Kidney epithelial cell (primary cell): ENCODE measurements around the gene BICDL2. TPM values are rescaled to one million over a fixed set of nuclear protein-coding genes. Genes with fewer than 3 reads are reported as not detected.

ENCODE experiments used
- DNase-seq: peaks from one replicate; pipeline ENCODE4 v3.0.0-alpha.2; 2010; ENCODE audit warnings: low read depth
- H3K27me3 ChIP-seq: 2 replicates; pipeline ENCODE4 v1.6.0; 2011; ENCODE audit warnings: low read length; ENCODE audit not compliant: control insufficient read depth, insufficient read depth
- H3K36me3 ChIP-seq: 2 replicates; pipeline ENCODE4 v1.5.1; 2011; ENCODE audit warnings: low read length; ENCODE audit not compliant: control insufficient read depth, insufficient read depth
- H3K4me3 ChIP-seq: 2 replicates; pipeline ENCODE4 v1.5.1; 2011; ENCODE audit warnings: low read depth, mild to moderate bottlenecking, control low read depth, low read length
- total RNA-seq: library from RNA; depleted of rRNA; stranded (reverse); fragments of >200 nt; gene quantifications from 2 replicates; pipeline ENCODE4 v1.2.3, GENCODE V29; 2015
- TF ChIP-seq, protein P1 (sequence below): IDR thresholded peaks from 2 replicates; pipeline ENCODE4 v1.5.1; 2011; ENCODE audit warnings: mild to moderate bottlenecking, moderate library complexity, low read length, control low read depth, inconsistent platforms; ENCODE audit not compliant: insufficient read depth, poor library complexity, severe bottlenecking

Gene BICDL2
- total RNA-seq, 1 donor from 2014 or later, result 9.2 TPM

DNA sequence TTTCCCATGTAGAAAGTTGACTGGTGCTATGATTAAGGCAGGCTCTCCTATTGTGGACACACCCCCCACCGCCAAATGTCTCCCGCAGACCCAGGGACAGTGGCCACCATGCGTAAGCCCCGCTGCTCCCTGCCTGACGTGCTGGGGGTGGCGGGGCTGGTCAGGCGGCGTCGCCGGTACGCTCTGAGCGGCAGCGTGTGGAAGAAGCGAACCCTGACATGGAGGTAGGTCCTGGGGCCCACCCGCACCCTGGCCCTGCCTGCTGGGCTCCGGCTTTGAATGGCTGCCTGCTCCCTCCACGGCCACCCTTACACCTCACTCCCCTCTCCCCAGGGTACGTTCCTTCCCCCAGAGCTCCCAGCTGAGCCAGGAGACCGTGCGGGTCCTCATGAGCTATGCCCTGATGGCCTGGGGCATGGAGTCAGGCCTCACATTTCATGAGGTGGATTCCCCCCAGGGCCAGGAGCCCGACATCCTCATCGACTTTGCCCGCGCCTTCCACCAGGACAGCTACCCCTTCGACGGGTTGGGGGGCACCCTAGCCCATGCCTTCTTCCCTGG, 13.3 kb upstream of the BICDL2 start:
- TF ChIP-seq, protein P1, sequence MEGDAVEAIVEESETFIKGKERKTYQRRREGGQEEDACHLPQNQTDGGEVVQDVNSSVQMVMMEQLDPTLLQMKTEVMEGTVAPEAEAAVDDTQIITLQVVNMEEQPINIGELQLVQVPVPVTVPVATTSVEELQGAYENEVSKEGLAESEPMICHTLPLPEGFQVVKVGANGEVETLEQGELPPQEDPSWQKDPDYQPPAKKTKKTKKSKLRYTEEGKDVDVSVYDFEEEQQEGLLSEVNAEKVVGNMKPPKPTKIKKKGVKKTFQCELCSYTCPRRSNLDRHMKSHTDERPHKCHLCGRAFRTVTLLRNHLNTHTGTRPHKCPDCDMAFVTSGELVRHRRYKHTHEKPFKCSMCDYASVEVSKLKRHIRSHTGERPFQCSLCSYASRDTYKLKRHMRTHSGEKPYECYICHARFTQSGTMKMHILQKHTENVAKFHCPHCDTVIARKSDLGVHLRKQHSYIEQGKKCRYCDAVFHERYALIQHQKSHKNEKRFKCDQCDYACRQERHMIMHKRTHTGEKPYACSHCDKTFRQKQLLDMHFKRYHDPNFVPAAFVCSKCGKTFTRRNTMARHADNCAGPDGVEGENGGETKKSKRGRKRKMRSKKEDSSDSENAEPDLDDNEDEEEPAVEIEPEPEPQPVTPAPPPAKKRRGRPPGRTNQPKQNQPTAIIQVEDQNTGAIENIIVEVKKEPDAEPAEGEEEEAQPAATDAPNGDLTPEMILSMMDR, result no peak
- Histone ChIP-seq H3K36me3 (no peaks in the 10 kb centered on the region), H3K27me3 (peaks cover 41% of the 10 kb centered on the region), H3K4me3 (no peak overlapping the region)
- DNase-seq, result no peak

DNA sequence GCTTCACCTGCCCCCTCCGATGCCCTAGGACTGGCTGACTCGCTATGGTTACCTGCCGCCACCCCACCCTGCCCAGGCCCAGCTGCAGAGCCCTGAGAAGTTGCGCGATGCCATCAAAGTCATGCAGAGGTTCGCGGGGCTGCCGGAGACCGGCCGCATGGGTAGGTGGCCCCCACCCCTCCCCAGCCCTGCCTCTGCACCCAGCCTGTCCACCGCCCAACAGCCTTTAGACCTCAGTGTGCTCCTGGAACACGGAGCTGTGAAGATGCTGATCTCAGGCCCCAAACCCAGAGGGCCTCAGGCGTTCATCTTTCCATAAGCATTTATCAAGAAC, 10.6 kb upstream of the BICDL2 start:
- no peaks in the 10 kb centered on the region for H3K36me3 ChIP-seq
- TF ChIP-seq, protein P1, result no peak
- H3K4me3 ChIP-seq, result no peak overlapping the region
- H3K27me3 ChIP-seq, result peaks cover 46% of the 10 kb centered on the region
- DNase-seq, result no peak

DNA sequence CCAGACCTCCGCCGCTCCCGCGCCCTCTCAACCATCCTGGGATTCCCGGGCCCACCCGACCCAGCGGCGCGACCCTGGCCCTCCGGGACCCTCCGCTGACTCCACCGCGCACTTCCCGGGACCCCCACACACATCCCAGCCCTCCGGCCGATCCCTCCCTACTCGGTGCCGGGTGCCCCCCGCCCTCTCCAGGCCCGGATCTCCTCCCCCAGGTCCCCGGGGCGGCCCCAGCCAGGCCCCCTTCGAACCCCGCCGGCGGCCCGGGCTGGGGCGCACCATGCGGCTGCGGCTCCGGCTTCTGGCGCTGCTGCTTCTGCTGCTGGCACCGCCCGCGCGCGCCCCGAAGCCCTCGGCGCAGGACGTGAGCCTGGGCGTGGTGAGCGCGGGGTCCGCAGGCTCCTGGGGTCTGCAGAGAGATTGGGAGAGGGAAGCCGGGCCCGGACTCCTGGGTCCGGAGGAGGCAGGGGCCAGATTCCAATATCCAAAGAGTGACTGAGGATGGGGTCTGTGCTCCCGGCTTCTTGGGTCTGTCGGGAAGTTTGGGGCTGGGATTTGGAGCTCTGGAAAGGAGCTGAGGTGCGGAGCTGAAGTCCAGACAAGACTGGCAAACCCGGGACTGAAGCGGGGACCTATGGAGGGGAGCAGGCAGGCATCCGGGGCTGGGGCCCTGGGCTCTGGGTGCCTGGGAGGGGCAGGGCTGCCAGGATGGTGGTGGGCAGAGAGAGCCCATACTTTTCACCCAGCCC, 10.1 kb upstream of the BICDL2 start:
- TF ChIP-seq, protein P1, result no peak
- Histone ChIP-seq H3K36me3 (no peaks in the 10 kb centered on the region), H3K27me3 (peaks cover 46% of the 10 kb centered on the region), H3K4me3 (no peak overlapping the region)
- no peak for DNase-seq

DNA sequence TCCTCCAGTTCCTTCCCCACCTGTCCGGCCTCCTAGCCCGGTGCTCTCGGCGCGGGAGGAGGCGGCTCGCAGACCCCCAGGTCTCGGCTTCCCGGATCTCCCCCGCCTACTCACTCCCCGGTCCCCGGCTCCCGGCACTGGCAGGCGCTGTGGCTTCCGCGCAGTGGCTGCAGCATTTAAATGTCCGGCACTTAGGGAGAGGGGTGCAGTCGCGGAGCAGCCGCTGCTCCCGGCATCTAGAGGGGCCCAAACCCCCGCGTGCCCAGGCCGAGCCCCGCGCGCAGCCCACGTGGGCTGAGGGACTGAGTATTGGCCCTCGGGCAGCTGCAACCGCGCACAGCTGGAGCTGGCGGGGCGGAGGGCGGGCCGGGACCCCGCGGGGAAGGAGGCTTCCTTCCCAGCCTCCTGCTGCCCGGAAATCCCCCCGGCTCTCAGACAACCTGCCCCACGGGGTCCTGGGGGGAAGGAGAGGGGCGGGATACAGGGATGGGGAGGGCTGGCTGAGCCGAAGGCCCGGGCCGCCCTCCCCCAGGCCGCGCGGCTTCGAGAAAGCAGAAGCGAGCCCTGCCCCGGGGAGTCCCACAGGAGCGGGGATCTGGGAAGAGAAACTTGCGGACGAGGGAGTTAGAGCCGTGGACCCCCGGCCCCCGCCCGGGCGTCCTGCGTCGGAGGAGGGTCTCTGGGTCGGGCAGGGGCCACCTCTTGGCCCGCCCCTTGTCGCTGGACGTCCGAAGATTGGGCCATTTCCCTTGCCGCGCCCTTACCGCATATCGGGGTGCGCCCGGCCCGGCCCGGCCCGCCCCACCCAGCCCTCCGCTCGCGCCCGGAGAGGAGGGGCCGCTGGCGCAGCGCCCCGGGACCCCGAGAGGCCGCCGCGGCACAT, 9.3 kb upstream of the BICDL2 start, which contains the start of gene MMP25:
Gene MMP25 (plus strand): TSS at position 804 of the 883 bp plus-strand sequence. CDS start 357 bp downstream, outside the sequence.
- peak within 1 kb of the TSS; percentile 37 for H3K4me3 ChIP-seq
- no peak for DNase-seq
- H3K36me3 ChIP-seq, result no peaks in the 10 kb centered on the region
- TF ChIP-seq, protein P1, result no peak
- H3K27me3 ChIP-seq, result peaks cover 49% of the 10 kb centered on the region

DNA sequence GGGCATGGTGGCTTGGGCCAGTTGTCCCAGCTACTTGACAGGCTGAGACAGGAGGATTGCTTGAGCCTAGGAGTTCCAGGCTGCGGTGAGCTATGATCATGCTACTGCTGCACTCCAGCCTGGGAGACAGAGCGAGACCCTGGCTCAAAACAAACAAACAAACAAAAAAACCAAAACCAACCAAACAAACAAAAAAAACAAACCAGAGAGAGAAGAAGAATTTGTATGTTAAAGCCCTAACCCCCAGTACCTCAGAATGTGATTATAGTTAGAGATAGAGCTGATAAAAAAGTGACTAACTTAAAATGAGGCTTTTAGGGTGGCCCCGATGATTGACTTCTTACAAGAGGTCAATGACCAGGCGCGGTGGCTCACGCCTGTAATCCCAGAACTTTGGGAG, 8.0 kb upstream of the BICDL2 start:
- TF ChIP-seq, protein P1, result no peak
- H3K4me3 ChIP-seq, result no peak overlapping the region
- H3K27me3 ChIP-seq, result peaks cover 46% of the 10 kb centered on the region
- no peak for DNase-seq
- H3K36me3 ChIP-seq, result no peaks in the 10 kb centered on the region
